Iris pigment epithelial cell (primary cell): ENCODE data around the gene CAMSAP1.

Source experiments
- DNase-seq: peaks from one replicate; pipeline ENCODE4 v3.0.0-alpha.2; 2011; ENCODE audit warnings: low read depth

The CAMSAP1 gene

DNA sequence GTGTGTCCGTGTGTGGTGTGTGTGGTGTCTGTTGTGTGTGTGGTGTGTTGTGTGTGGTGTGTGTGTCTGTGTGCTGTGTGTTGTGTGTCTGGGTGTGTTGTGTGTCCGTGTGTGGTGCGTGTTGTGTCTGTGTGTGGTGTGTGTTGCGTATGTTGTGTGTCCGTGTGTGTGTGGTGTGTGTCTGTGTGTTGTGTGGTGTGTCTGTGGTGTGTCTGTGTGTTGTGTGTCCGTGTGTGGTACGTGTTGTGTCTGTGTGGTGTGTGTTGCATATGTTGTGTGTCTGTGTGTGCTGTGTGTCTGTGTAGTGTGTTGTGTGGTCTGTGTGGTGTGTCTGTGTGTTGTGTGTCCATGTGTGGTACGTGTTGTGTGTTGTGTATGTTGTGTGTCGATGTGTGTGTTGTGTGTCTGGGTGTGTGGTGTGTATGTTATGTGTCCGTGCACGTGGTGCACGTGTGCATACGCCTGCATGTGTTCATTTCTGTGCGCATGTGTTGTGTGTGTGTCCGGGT is 133.1 kb downstream of the CAMSAP1 start:
- DNase-seq = no peak

DNA sequence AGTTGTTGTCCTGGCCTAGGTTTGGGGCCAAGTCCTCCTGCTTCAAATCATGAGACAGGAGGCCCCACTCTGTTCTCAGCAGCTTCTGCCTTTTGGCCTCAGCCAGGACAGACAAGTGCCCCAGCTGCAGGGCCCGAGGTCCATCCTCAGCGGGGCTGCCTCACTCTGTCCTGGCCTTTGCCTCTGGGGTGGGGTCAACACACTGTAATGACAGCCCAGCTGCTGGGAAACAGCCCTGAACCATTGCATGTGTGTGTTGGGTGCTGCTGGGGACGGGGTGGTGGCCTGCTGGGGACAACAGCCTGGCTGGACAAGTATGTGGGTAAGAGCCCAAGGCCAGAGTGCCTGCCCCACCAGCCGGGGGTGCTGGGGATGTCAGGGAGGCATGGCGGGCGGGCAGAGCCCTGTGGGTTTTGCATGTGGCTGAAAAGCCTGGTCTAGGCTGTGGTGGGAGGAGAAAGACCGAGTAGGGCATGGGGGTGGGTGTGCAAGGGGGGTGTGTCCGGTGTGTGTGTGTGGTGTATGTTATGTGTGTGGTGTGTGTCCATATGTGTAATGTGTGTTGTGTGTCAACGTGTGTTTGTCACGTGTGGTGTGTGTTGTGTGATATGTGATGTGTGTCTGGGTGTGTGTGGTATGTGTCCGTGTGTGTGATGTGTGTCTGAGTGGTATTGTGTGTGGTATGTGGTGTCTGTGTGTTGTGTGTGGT is 133.7 kb downstream of the CAMSAP1 start:
- no peak for DNase-seq

DNA sequence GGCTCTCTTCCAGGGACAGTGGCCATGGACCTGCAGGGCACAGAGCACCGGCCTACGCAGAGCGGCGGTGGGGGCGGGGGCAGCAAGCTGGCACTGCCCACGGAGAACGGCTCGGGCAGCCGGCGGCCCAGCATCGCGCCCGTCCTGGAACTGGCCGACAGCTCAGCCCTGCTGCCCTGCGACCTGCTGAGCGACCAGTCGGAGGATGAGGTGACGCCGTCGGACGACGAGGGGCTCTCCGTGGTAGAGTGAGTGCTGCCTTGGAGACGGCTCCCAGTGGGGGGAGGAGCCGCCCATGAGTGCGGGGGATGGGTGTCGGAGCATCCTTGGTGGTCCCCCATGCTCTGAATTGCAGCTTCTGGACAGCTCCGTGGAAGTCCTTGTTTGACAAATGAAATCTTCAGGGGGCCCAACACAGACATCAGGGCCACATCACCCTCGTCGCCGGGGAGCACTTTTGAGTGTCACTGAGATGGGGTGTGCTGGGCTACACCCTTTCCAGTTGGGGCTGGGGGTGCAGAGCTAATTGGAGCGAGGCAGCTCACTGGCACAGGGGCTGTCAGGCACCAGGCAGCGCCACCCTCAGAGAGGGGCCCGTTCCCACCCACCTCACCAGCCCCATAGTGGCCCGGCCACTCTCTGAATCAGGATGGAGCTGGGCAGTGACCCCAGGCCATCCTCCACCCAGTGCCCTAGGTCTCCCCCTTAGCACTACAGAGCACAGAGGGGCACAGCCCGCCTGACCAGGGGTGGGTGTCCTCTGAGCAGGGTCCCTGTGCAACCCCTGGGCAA is 134.4 kb downstream of the CAMSAP1 start:
- DNase-seq = no peak

DNA sequence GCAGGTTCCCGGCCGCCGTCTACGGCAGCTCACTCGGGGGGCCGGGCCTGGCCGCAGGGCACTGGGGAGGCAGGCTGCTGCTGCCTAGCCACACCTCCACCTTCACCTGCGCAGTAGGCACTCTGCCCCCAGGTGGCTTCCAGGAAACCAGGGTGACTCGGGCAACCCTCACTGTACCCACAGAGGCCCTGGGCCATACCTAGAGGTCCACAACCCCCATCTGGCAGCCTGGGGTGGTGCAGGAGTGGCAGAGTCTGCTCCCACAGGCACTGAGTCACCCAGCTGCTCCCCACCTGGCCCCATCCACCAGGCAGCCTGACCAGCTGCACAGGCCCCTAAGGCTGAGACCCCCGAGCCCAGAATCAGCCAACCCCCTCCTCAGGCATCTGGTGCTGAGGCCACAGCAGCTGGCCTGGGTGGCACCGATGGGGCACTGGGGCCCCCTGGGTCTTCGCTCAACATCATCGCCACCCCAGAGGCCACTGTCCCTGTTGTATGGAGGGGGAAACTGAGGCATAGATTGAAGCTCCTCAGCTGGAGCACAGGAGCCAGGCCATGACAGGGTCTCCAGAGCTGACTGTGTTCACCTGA is 135.2 kb downstream of the CAMSAP1 start:
- no peak for DNase-seq

GRCh38 chr9:135771401-135772051 is 135.8 kb downstream of the CAMSAP1 start:
- no peak for DNase-seq

GRCh38 chr9:135770771-135771170 is 136.6 kb downstream of the CAMSAP1 start:
- no peak for DNase-seq

DNA sequence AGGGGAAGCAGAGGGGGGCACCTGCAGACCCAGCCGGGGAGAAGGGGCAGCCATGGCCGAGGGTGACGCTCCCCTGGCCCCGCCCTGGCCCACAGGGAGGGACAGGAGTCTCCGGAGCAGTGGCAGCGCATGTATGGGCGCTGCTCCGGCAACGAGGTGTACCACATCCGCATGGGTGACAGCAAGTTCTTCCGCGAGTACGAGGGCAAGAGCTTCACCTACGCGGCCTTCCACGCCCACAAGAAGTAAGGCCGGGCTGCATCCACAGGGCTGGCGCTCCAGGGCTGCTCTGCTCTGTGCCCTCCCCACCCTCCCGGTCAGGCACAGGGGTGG is 137.2 kb downstream of the CAMSAP1 start:
- DNase-seq = no peak

DNA sequence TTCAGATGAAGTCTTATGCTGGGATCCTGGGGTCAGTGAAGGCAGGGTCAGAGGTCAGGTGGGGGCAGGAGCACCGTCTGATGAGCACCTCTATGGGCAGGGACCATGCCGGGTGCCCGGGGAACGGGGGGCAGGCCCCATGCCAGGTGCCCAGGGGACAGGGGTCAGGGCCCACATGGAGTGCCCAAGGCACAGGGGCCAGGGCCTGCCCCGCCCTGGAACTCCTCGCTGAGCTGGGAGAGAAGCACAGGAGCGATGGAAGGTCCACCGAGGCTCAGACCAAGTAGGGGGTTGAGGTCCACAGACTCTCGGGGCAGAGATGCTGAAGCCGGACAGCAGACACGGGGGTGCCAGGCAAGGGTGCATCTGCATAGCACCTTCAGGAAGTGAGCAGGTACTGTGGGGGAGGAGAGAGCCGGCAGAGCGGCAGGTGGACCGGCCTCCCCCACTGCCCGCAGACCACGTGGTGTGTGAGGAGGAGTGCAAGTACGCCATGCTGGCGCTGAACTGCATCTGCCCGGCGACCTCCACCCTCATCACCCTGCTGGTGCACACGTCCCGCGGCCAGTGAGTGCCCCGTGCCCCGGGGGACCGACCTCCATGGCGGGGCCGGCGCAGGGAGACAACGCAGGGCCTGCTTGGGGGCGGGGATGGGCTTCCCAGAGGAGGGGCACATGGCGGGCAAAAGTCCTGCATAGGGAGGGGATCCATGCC is 137.7 kb downstream of the CAMSAP1 start:
- no peak for DNase-seq

DNA sequence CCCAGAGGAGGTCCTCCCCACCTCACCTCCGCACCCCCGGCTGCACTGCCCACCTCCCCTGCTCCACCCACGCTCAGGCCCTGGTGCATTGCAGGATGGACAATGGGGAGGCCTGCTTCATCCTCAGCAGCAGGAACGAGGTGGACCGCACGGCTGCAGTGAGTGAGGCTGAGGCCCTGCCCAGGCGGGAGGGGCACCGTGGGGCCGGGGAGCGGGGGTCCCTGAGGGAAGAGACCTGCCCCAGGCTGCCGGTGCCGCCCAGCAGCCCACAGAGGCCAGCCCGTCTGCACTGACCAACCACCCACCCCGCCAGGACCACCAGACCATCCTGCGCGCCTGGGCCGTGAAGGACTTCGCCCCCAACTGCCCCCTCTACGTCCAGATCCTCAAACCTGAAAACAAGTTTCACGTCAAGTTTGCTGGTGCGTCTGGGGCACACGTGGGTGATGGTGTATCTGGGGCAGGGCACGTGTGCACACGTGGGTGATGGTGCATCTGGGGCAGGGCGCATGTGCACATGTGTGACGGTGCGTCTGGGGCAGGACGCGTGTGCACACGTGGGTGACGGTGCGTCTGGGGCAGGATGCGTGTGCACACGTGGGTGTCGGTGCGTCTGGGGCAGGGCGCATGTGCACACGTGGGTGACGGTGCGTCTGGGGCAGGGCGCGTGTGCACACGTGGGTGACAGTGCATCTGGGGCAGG is 138.7 kb downstream of the CAMSAP1 start:
- DNase-seq = no peak

- DNase-seq = no peak
Observed at GRCh38 chr9:135766707-135767106, 140.6 kb downstream of the CAMSAP1 start.

- DNase-seq = peak; percentile 3
Observed at GRCh38 chr9:135766251-135766650, 141.1 kb downstream of the CAMSAP1 start.

GRCh38 chr9:135765416-135765815 is 141.9 kb downstream of the CAMSAP1 start:
- DNase-seq = no peak

DNA sequence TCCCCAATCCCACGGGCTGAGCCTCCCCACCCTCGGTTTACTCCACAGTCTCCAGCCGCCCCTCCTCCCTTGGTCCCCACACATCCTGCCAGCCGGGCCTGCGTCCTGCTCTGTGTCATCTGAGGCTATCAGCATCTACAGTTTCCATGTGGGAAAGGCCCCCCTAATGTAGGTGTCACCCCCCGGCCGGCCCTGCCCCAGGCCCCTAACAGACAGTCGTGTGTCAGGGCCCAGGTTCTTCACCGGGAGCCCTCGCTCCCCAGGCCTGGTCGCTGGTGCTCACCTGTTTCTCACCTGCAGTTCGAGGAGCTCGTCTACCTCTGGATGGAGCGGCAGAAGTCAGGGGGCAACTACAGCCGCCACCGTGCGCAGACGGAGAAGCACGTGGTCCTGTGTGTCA is 142.6 kb downstream of the CAMSAP1 start:
- DNase-seq = no peak

GRCh38 chr9:135763716-135764446 is 143.5 kb downstream of the CAMSAP1 start:
- no peak for DNase-seq

DNA sequence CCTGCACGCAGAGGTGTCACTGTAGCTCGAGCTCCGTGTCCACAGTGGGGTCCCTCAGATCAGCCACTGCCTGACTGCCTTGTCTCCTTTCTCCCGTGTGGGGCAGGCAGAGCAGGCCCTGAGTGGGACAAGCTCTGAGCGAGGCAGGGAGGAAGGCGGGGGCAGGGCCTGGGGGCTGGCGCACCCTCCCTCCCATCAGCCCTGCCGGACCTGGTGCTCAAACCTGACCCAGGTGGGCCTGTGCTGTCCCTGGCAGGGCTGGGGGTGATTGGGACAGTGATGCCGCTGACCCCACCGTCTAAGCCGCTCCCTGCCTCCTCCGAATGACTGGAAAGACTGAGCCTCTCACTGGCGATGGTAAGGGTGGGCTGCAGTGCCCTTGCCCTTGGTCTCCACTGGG is 144.4 kb downstream of the CAMSAP1 start:
- no peak for DNase-seq

GRCh38 chr9:135761845-135762168 is 145.5 kb downstream of the CAMSAP1 start:
- DNase-seq = no peak

DNA sequence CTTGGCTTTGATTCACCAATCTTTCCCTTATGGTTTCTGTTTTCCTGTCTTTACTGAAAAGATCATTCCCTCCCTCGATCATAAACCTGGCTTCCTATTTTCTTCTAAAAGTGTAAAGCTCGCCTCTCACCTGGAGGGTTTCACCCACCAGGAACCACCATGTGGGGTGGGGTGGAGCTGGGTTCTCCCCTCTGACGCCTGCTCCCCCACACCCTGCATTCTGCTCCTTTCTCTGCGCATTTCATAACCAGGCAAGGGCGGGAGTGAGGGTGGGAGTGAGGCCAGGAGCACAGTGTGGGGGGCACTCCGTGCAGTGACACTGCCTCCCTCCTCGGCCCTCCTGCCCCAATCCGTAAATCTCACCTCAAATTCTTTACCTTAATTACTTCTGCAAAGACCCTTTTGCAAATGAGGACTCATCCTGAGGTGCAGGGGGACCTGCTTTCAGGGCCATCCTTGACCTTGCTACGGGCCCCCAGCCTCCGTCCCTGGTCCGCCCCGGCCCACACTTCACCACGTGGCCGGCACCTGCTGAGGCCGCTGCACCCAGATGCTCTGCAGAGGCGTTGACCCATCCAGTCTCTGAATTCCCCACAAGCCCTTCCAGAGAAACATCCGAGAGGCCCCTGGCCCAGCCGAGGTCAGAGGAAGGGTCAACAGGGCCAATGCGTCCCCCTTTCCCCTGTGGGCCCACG is 146.0 kb downstream of the CAMSAP1 start:
- DNase-seq = no peak

GRCh38 chr9:135760465-135760864 is 146.9 kb downstream of the CAMSAP1 start:
- DNase-seq = no peak

DNA sequence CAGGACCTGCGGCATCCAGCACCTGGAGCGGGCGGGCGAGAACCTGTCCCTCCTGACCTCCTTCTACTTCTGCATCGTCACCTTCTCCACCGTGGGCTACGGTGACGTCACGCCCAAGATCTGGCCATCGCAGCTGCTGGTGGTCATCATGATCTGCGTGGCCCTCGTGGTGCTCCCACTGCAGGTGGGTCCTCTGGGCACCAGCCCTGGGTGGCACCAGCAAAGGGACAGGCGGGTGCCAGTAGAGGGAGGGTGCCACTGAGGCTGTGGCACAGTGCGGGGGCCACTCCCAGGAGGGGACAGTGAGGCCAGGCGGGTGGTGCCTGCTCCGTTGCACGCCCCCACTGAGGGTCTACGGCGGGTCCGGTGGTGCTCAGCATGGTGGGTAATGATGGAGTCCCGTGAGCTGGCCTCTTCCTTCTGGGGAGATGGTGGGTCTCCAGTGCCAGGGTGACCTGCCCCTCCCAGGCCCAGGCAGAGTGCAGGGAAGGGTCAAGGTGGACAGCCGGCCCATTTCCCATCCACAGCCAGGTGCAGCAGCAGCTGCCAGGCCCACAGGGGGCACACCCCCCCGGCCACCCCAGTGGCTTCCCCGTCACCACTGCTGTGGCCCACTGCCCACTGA is 147.6 kb downstream of the CAMSAP1 start:
- no peak for DNase-seq

- no peak for DNase-seq
Observed at GRCh38 chr9:135758870-135759269, 148.5 kb downstream of the CAMSAP1 start.
